ENCODE measurements around the gene SNCG.
"Not testable (repeated sequence)": the region's sequence is repeated elsewhere in the genome, so short reads cannot be mapped to it uniquely, and the experiment has no call there.

Gene SNCG

DNA sequence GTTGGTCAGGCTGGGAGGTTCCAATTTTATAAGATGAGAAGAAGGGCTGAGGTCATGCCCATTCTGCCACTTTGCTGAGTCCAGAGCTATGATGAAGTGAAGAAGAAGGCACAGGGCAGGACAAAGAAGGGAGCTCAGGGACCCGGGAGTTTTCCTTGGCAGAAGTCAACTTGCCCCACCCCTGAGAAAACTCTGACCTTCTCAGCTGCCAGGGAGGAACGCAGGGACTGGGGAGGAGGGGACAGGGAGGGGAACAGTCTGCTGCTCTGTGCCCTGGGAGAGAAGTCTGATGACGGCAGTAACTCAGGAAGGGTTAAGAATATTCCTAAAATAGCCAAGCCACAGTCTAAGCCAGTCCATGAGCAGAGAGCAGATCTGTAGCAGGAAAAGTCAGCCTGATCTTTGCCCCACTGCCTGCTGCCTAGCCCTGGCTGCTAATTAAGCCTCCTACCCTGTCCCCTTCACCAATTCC, 21.6 kb downstream of the SNCG start:
- no peak for DNase-seq

- not testable (repeated sequence) for DNase-seq
These were observed 22.6 kb downstream of the SNCG start for GRCh38 chr10:86981020-86981419.

DNA sequence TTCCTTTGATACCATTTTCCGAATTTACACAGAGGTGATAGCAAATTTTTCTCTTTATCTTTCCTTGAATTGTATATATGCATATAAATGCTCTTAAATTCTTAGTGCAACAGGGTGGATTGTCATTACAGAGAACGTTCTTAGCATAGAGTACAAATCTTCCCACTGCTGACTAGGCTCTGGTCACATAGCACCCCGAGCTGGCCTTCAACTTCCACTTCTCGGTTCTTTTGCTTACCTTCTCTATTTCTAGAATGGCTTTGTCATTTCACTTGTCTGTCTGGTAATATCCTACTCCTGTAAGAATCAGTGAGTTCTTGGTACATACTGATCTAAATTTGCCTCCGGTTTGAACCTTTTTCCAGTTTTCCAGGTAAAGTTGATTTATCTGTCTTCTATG, 23.3 kb downstream of the SNCG start:
- no peak for DNase-seq

GRCh38 chr10:86984498-86984897, 26.1 kb downstream of the SNCG start:
- DNase-seq: not testable (repeated sequence)

DNA sequence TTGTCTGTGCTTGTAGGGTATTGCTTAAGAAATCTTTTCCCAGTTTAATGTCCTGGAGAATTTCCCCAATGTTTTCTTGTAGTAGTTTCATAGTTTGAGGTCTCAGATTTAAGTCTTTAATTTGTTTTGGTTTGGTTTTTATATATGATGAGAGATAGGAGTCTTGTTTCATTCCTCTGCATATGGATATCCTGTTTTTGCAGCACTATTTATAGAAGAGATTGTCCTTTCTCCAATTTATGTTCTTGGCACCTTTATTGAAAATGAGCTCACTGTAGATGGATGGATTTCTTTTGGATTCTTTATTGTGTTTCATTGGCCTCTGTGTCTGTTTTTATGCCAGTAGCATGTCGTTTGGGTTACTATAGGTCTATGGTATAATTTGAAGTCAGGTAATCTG, 30.1 kb downstream of the SNCG start:
- DNase-seq: no peak

GRCh38 chr10:86991362-86991761, 33.0 kb downstream of the SNCG start:
- DNase-seq: not testable (repeated sequence)

DNA sequence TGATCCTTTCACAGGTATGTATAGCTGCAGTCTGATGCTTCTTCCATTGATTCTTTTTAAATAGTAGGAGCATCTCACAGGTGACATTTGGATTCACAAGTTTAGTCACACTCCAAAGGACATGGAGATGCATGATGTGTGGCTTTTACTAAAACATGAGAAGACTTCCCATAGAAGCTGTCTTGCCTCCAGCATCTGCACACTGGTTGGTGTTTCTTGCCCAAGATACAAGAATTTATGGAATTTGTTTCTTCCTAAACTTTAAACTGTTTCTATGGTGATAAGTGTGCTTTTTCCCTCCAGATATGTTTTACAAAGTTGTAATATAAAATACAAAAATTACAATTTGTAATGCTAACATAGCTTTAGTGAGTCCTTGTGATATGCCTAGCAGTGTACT, 34.1 kb downstream of the SNCG start:
- DNase-seq: no peak

- no peak for DNase-seq
These were observed 34.5 kb downstream of the SNCG start for GRCh38 chr10:86992929-86993328.

GRCh38 chr10:86999802-87000403, 41.5 kb downstream of the SNCG start:
- DNase-seq: peak in 1 of 2 donors; percentile 27

DNA sequence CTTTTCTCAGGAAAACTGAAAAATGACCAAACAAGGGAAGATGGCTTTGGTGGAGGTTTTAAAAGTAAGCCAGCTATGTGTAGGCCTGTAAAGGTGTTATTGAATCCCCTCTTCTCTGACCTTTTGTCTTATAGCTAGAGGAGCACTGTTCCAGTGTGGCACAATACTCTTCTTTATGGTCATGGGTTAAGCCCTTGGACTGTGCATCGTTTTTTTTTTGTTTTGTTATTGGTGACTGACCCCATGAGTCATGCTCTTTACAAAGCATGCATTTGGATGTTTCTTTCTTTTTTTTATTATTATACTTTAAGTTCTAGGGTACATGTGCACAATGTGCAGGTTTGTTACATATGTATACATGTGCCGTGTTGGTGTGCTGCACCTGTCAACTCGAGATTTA, 42.1 kb downstream of the SNCG start:
- DNase-seq: no peak

GRCh38 chr10:87007124-87007523, 48.7 kb downstream of the SNCG start:
- not testable (repeated sequence) for DNase-seq

DNA sequence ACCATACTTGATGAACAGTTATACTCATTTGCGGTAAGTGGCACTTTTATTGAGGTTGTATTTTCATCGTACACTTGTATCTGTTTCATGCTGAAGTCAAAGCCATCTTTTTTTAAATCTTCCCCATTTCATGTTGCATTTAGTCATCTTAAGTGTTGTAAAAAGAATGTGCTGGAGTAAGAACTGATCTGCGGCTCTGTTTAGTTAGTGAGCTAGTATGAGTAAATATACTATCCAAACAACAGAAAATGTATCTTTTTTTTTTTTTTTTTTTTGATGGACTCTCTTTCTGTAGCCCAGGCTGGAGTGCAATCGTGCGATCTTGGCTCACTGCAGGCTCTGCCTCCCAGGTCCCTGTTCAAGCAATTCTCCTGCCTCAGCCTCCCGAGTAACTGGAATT, 49.3 kb downstream of the SNCG start:
- DNase-seq: not testable (repeated sequence)

- not testable (repeated sequence) for DNase-seq
These were observed 49.9 kb downstream of the SNCG start for GRCh38 chr10:87008303-87008702.

DNA sequence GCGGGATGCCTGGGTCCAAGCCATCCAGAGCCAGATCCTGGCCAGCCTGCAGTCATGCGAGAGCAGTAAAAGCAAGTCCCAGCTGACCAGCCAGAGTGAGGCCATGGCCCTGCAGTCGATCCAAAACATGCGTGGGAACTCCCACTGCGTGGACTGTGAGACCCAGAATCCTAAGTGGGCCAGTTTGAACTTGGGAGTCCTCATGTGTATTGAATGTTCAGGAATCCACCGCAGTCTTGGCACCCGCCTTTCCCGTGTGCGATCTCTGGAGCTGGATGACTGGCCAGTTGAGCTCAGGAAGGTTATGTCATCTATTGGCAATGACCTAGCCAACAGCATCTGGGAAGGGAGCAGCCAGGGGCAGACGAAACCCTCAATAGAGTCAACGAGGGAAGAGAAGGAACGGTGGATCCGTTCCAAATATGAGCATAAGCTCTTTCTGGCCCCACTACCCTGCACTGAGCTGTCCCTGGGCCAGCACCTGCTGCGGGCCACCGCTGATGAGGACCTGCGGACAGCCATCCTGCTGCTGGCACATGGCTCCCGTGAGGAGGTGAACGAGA, 50.8 kb downstream of the SNCG start:
- DNase-seq: not testable (repeated sequence)

All from bone marrow (tissue), 2 donors.